22Rv1 (cell line): ENCODE measurements around the gene EFHC1.
"Not testable (repeated sequence)": the region's sequence is repeated elsewhere in the genome, so short reads cannot be mapped to it uniquely, and the experiment has no call there.

Experiments used
- H3K27ac ChIP-seq: fragments of 450-650 bp; 2 replicates; pipeline ENCODE4 v1.5.1; 2017
- CTCF ChIP-seq: fragments of 450-650 bp; IDR thresholded peaks from 2 replicates; pipeline ENCODE4 v1.5.1; 2017; ENCODE audit warnings: mild to moderate bottlenecking
- ZFX ChIP-seq: fragments of 450-650 bp; IDR thresholded peaks from 2 replicates; pipeline ENCODE4 v1.6.1; 2017; ENCODE audit warnings: antibody characterized with exemption, borderline replicate concordance

EFHC1 gene

GRCh38 chr6:52418606-52419005, 1.5 kb upstream of the EFHC1 start:
- no peak for TF ChIP-seq ZFX
- no peak for TF ChIP-seq CTCF
- H3K27ac ChIP-seq: no peak overlapping the region

- H3K27ac ChIP-seq: peak overlapping the region; percentile 77
- TF ChIP-seq CTCF (no peak), ZFX (no peak)
Observed at GRCh38 chr6:52420668-52421358, 671 bp downstream of the EFHC1 start.

GRCh38 chr6:52422156-52422555, 2.0 kb downstream of the EFHC1 start:
- H3K27ac ChIP-seq: no peak overlapping the region
- TF ChIP-seq CTCF: no peak
- TF ChIP-seq ZFX: no peak

- TF ChIP-seq ZFX (no peak), CTCF (no peak)
- H3K27ac ChIP-seq: no peak overlapping the region
Observed at GRCh38 chr6:52423448-52423847, 3.3 kb downstream of the EFHC1 start.

- TF ChIP-seq CTCF (no peak), ZFX (no peak)
Observed at GRCh38 chr6:52423971-52424381, 3.8 kb downstream of the EFHC1 start.

GRCh38 chr6:52424513-52424912, 4.4 kb downstream of the EFHC1 start:
- no peak overlapping the region for H3K27ac ChIP-seq
- TF ChIP-seq CTCF (no peak), ZFX (no peak)

More at GRCh38 chr6:52423971-52424381, 3.8 kb downstream of the EFHC1 start:
- H3K27ac ChIP-seq: no peak overlapping the region

- no peak overlapping the region for H3K27ac ChIP-seq
- TF ChIP-seq ZFX (no peak), CTCF (no peak)
Observed at GRCh38 chr6:52426667-52427066, 6.5 kb downstream of the EFHC1 start.

GRCh38 chr6:52433294-52433693, 13.2 kb downstream of the EFHC1 start:
- not testable (repeated sequence) for H3K27ac ChIP-seq
